Measurements from ENCODE around the gene SPPL2A. TPM values are rescaled to one million over a fixed set of nuclear protein-coding genes. Genes with fewer than 3 reads are reported as not detected.

Gene SPPL2A
- total and polyA plus RNA-seq, 9 of the 15 experiments (the other 6 are each of a cell fraction or from before 2014, with no cell fraction given): 9.8 to 66.1 (median 38.0) TPM

GRCh38 chr15:50702762-50703334, 62.7 kb downstream of the SPPL2A start:
- DNase-seq (ENCODE audit: extremely low read depth in 1 of 4, low spot score in 3 of 4) (no peak), FAIRE-seq (no peak), ATAC-seq (no peak)
- Histone ChIP-seq H2AFZ (ENCODE audit: low read depth, low read length) (no peak overlapping the region), H4K20me1 (replicated peaks; ENCODE audit: control insufficient read depth, insufficient read depth, low read length) (no peaks in the 10 kb centered on the region), H3K9me1 (ENCODE audit: control insufficient read depth, insufficient read depth, low read length) (no peaks in the 10 kb centered on the region), H3K27me3 (ENCODE audit: control insufficient read depth in 2 of 2, insufficient read depth in 2 of 2, low read length in 2 of 2) (no peaks in the 10 kb centered on the region), H3K9ac (ENCODE audit: insufficient read depth in 1 of 2, low read depth in 2 of 2, low read length in 2 of 2) (no peak overlapping the region), H3K79me2 (ENCODE audit: control insufficient read depth, insufficient read depth, low read length) (no peaks in the 10 kb centered on the region), H3K36me3 (ENCODE audit: control insufficient read depth, insufficient read depth, low read length) (peaks cover 9% of the 10 kb centered on the region), H3K4me3 (no peak overlapping the region), H3K27ac (ENCODE audit: extremely low read depth, low read depth, low read length) (no peak overlapping the region), H3K4me1 (replicated peaks in 1 of 2; ENCODE audit: control insufficient read depth in 2 of 2, insufficient read depth in 2 of 2, low read length in 2 of 2) (no peaks in the 10 kb centered on the region), H3K4me2 (ENCODE audit: insufficient read depth, low read length) (no peak overlapping the region), H3K9me3 (replicated peaks; ENCODE audit: control insufficient read depth, insufficient read depth, low read depth, low read length) (no peaks in the 10 kb centered on the region)
- 38% methylated on average over 1 of the region's 1 CpG for WGBS (ENCODE audit: insufficient coverage, low coverage, missing lambda C conversion rate)
- intact Hi-C loops (cut with micrococcal nuclease) (no loop called here), in situ Hi-C loops (cut with MboI) (no loop called here)
- BruUV-seq (replicated peaks): TSS peak; percentile 25
- ChIA-PET POLR2A (no interaction called here), CTCF (ENCODE audit: low intra/inter-chr PET ratio) (no interaction called here)
- TF ChIP-seq BCOR (IDR thresholded peaks at IDR 0.05) (no peak), TEAD4 (IDR thresholded peaks at IDR 0.05; ENCODE audit: low read length) (no peak), TEAD4 (CRISPR knock-in tag; IDR thresholded peaks at IDR 0.05; ENCODE audit: borderline replicate concordance) (no peak), SETDB1 (IDR thresholded peaks at IDR 0.05; ENCODE audit: low read length) (no peak), GABPB2 (CRISPR knock-in tag; conservative IDR thresholded peaks at IDR 0.05) (no peak), RNF2 (IDR thresholded peaks at IDR 0.05) (no peak), ZNF217 (CRISPR knock-in tag; IDR thresholded peaks at IDR 0.05) (no peak), CHCHD3 (CRISPR knock-in tag; IDR thresholded peaks at IDR 0.05) (no peak), MGA (IDR thresholded peaks at IDR 0.05) (no peak), POLR2A (conservative IDR thresholded peaks at IDR 0.05) (no peak), SAP30 (IDR thresholded peaks at IDR 0.05; ENCODE audit: borderline replicate concordance, insufficient read depth, low read depth, low read length, poor library complexity, severe bottlenecking) (no peak)
